Measurements from ENCODE around the gene NBPF1. TPM values are rescaled to one million over a fixed set of nuclear protein-coding genes. Genes with fewer than 3 reads are reported as not detected.
"Not testable (repeated sequence)": the region's sequence is repeated elsewhere in the genome, so short reads cannot be mapped to it uniquely, and the experiment has no call there.

NBPF1 gene
- total and polyA plus RNA-seq, 12 donors, result 2.8 to 15.2 (median 11.0) TPM

GRCh38 chr1:16609761-16610160 lies 3.6 kb downstream of the NBPF1 start:
- H3K36me3 ChIP-seq, result peaks cover 0 to 39% (median 37%) of the 10 kb centered on the region in 9 donors
- WGBS, 2 donors, result 82 to 87% methylated on average over 4 of the region's 4 CpGs
- not testable (repeated sequence) for DNase-seq, H3K27ac ChIP-seq, H3K4me3 ChIP-seq, ATAC-seq, H3K9me3 ChIP-seq
- peaks cover 6 to 26% (median 20%) of the 10 kb centered on the region in 9 donors for H3K4me1 ChIP-seq
- peaks cover 0 to 28% (median 0%) of the 10 kb centered on the region in 7 donors for H3K27me3 ChIP-seq
- intact Hi-C loops (cut with DNase I), result loop anchor here in 2 of 10 donors (5.0 to 10.0 kb wide), 3 partner anchors 95 to 315 kb away; partner anchors contain the start of genes CROCC (in 1 of the 2) and RNU1-1 (in 1 of the 2)

GRCh38 chr1:16608838-16609560 lies 4.4 kb downstream of the NBPF1 start:
- peaks cover 6 to 23% (median 20%) of the 10 kb centered on the region in 9 donors for H3K4me1 ChIP-seq
- ATAC-seq (no peak), DNase-seq (no peak)
- no peak overlapping the region for H3K27ac ChIP-seq
- peaks cover 0 to 22% (median 0%) of the 10 kb centered on the region in 7 donors for H3K27me3 ChIP-seq
- no peak for TF ChIP-seq CTCF (IDR thresholded peaks at IDR 0.05)
- peaks cover 0 to 42% (median 38%) of the 10 kb centered on the region in 9 donors for H3K36me3 ChIP-seq
- no peaks in the 10 kb centered on the region for H3K9me3 ChIP-seq
- no peak overlapping the region for H3K4me3 ChIP-seq
- intact Hi-C loops (cut with DNase I), result no loop called here
- WGBS, 2 donors, result 94 to 96% methylated on average over 9 of the region's 9 CpGs

GRCh38 chr1:16607853-16608815 lies 5.2 kb downstream of the NBPF1 start:
- Histone ChIP-seq H3K27me3 (peaks cover 0 to 13% (median 0%) of the 10 kb centered on the region in 7 donors), H3K36me3 (peaks cover 0 to 42% (median 38%) of the 10 kb centered on the region in 9 donors), H3K4me1 (peaks cover 6 to 18% (median 14%) of the 10 kb centered on the region in 9 donors)
- WGBS, 2 donors, result 93 to 96% methylated on average over 10 of the region's 10 CpGs
- intact Hi-C loops (cut with DNase I); H3K4me3 ChIP-seq; DNase-seq; H3K9me3 ChIP-seq; ATAC-seq; H3K27ac ChIP-seq: not testable (repeated sequence)

- peaks cover 5 to 14% (median 9%) of the 10 kb centered on the region in 9 donors for H3K4me1 ChIP-seq
- ATAC-seq (no peak), DNase-seq (no peak)
- no peak overlapping the region for H3K4me3 ChIP-seq
- peaks cover 0 to 45% (median 38%) of the 10 kb centered on the region in 9 donors for H3K36me3 ChIP-seq
- no peak overlapping the region for H3K27ac ChIP-seq
- 92 to 96% methylated on average over 2 of the region's 2 CpGs for WGBS, 2 donors
- intact Hi-C loops (cut with DNase I), result no loop called here
- H3K27me3 ChIP-seq, result peaks cover 0 to 6% (median 0%) of the 10 kb centered on the region in 7 donors
- no peaks in the 10 kb centered on the region for H3K9me3 ChIP-seq
- TF ChIP-seq CTCF (IDR thresholded peaks at IDR 0.05), result no peak
Measured at GRCh38 chr1:16607433-16607851, 5.9 kb downstream of the NBPF1 start.

GRCh38 chr1:16606666-16607432 lies 6.5 kb downstream of the NBPF1 start:
- H3K4me1 ChIP-seq; H3K27me3 ChIP-seq; H3K27ac ChIP-seq; H3K4me3 ChIP-seq; H3K9me3 ChIP-seq; intact Hi-C loops (cut with DNase I); DNase-seq: not testable (repeated sequence)
- ATAC-seq, result peak in 1 of 8 donors; percentile 34
- WGBS, 2 donors, result 87 to 88% methylated on average over 5 of the region's 5 CpGs
- H3K36me3 ChIP-seq, result peaks cover 0 to 45% (median 38%) of the 10 kb centered on the region in 9 donors

All from heart right ventricle (tissue), 16 donors.